GM06990 (cell line): ENCODE results near the gene XNDC1N.

Experiments used
- DNase-seq: peaks from one replicate; pipeline ENCODE4 v3.0.0-alpha.2; 2011; ENCODE audit not compliant: insufficient read length; ENCODE audit errors: extremely low read depth
- H3K27me3 ChIP-seq: replicated peaks from 2 replicates; pipeline ENCODE4 v1.6.0; 2011; ENCODE audit warnings: low read length; ENCODE audit not compliant: control insufficient read depth, insufficient read depth
- H3K36me3 ChIP-seq: 2 replicates; pipeline ENCODE4 v1.5.1; 2011; ENCODE audit warnings: low read length; ENCODE audit not compliant: control insufficient read depth, insufficient read depth
- H3K4me3 ChIP-seq: replicated peaks from 2 replicates; pipeline ENCODE4 v1.5.1; 2011; ENCODE audit warnings: low read depth, mild to moderate bottlenecking, control low read depth, low read length
- TF ChIP-seq, protein P1 (sequence below): IDR thresholded peaks from 2 replicates; pipeline ENCODE4 v1.5.1; 2011; ENCODE audit warnings: low read length, control low read depth, mild to moderate bottlenecking, inconsistent platforms; ENCODE audit not compliant: insufficient read depth, poor library complexity, severe bottlenecking

The XNDC1N gene

DNA sequence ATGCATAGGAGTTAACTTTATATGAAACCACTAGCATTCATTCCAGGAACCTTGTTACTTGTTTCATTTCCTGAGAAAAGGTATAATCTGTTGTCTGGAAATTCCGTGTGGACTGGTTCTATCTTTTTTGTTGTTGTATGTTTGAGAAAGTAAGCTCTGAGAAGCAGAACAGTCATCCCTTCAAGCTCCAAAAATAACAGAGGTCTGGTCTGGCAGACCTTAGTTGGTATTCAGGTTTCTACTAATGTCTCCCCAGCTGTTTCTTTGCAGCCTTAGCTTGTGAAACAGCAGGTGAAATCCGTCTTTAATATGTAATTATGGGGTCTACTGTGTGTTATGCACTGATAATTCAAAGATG, 2.8 kb upstream of the XNDC1N start:
- DNase-seq = peak; percentile 55
- Histone ChIP-seq H3K36me3 (no peaks in the 10 kb centered on the region), H3K27me3 (no peaks in the 10 kb centered on the region), H3K4me3 (peak overlapping the region; percentile 76)
- TF ChIP-seq, protein P1, sequence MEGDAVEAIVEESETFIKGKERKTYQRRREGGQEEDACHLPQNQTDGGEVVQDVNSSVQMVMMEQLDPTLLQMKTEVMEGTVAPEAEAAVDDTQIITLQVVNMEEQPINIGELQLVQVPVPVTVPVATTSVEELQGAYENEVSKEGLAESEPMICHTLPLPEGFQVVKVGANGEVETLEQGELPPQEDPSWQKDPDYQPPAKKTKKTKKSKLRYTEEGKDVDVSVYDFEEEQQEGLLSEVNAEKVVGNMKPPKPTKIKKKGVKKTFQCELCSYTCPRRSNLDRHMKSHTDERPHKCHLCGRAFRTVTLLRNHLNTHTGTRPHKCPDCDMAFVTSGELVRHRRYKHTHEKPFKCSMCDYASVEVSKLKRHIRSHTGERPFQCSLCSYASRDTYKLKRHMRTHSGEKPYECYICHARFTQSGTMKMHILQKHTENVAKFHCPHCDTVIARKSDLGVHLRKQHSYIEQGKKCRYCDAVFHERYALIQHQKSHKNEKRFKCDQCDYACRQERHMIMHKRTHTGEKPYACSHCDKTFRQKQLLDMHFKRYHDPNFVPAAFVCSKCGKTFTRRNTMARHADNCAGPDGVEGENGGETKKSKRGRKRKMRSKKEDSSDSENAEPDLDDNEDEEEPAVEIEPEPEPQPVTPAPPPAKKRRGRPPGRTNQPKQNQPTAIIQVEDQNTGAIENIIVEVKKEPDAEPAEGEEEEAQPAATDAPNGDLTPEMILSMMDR = no peak

DNA sequence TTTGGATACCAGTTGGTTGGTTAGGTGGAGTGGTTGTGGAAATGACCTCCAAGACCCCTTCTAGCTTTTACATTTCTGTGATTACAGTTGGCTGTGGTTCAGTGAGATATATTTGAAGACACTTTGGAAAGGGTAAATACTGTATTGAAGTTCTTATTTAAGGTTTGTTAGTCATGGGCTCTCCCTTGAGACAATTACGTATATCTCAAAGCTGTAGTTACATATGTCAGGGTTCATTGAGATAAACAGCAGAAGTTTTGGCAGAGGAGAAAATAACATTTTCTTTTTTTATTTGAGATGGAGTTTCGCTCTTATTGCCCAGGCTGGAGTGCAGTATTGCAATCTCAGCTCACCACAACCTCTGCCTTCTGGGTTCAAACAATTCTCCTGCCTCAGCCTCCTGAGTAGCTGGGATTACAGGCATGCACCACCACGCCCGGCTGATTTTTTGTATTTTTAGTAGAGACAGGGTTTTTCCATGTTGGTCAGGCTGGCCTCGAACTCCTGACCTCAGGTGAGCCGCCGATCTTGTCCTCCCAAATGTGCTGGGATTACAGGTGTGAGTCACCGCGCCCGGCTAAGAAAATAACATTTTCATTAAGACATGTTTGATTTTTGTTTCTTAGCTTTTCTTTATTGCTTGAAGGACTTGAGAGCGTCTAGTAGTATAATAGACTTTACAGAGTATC, 2.3 kb upstream of the XNDC1N start:
- TF ChIP-seq, protein P1 = no peak
- peak overlapping the region; percentile 76 for H3K4me3 ChIP-seq
- DNase-seq = no peak
- H3K27me3 ChIP-seq = no peaks in the 10 kb centered on the region
- no peaks in the 10 kb centered on the region for H3K36me3 ChIP-seq

GRCh38 chr11:71929491-71929890, 1.1 kb upstream of the XNDC1N start:
- Histone ChIP-seq H3K36me3 (no peaks in the 10 kb centered on the region), H3K4me3 (peak overlapping the region; percentile 76), H3K27me3 (no peaks in the 10 kb centered on the region)
- TF ChIP-seq, protein P1 = no peak
- DNase-seq = no peak

GRCh38 chr11:71928737-71929443, 496 bp upstream of the XNDC1N start, which contains the start of gene RNF121:
RNF121 (plus strand) TSS chr11:71929046; CDS start chr11:71929062, 16 bp downstream.
- no peaks in the 10 kb centered on the region for H3K36me3 ChIP-seq
- DNase-seq = peak; percentile 94
- H3K4me3 ChIP-seq = peak within 1 kb of the TSS; percentile 76
- TF ChIP-seq, protein P1 = no peak
- H3K27me3 ChIP-seq = no peaks in the 10 kb centered on the region

GRCh38 chr11:71917646-71918140, 10.7 kb downstream of the XNDC1N start:
- DNase-seq = no peak
- TF ChIP-seq, protein P1 = no peak
- H3K4me3 ChIP-seq = no peak overlapping the region
- no peaks in the 10 kb centered on the region for H3K27me3 ChIP-seq
- peaks cover 6% of the 10 kb centered on the region; the same call in 1 of the 2 replicates for H3K36me3 ChIP-seq
